K562 (cell line): ENCODE data around the gene SH3BGR. TPM values are rescaled to one million over a fixed set of nuclear protein-coding genes. Genes with fewer than 3 reads are reported as not detected.

Source experiments
- ATAC-seq: fragments of 200-7000 bp; cut with Tn5 transposase; 3 replicates; pipeline ENCODE4 v1.9.1; 2020; ENCODE audit warnings: moderate library complexity
- BruUV-seq: library from RNA; stranded (reverse); fragments of 400-500 nt; replicated peaks from 2 replicates; lab custom pipeline; 2021; lab: Mats Ljungman, UMichigan
- CTCF ChIA-PET: fragments of 300-600 bp; formaldehyde crosslinking; extraction: SDS; loops from one replicate; lab custom pipeline; 2021; ENCODE audit warnings: low intra/inter-chr PET ratio; lab: Yijun Ruan, JAX
- POLR2A ChIA-PET: fragments of 300-600, 350-650 bp; sonication (Branson Sonifier 250); formaldehyde crosslinking; extraction: SDS; loops from one replicate; lab custom pipeline; 2021; ENCODE audit warnings: antibody characterized with exemption, inconsistent platforms; lab: Yijun Ruan, JAX
- DNase-seq, 4 experiments: peaks; one replicate each; pipeline versions ENCODE4 v3.0.0 to v3.0.0-alpha.2; 2011 to 2018; ENCODE audit warnings: low spot score in 3 of 4, mixed read lengths in 3 of 4; ENCODE audit errors: extremely low read depth in 1 of 4
- FAIRE-seq: peaks from 2 replicates; lab custom pipeline; 2011; peaks lifted over from hg19 to GRCh38; lab: Jason Lieb, UNC
- H2AFZ ChIP-seq: 2 replicates; pipeline ENCODE4 v1.6.0; 2011; ENCODE audit warnings: low read depth, low read length, control low read depth, inconsistent platforms
- H3K27ac ChIP-seq: fragments of 200-600 bp; 3 replicates; pipeline ENCODE4 v1.8.0; 2011; ENCODE audit warnings: low read depth, mild to moderate bottlenecking, control low read depth, inconsistent platforms, low read length, moderate library complexity, mixed read lengths; ENCODE audit errors: extremely low read depth
- H3K27me3 ChIP-seq, 2 experiments: fragments of 300-600 bp in 1 of 2; 2 replicates in 1 of 2; 3 replicates in 1 of 2; pipeline versions ENCODE4 v1.6.0 to v1.8.0; 2011; ENCODE audit warnings: inconsistent platforms in 2 of 2, low read length in 2 of 2, mild to moderate bottlenecking in 1 of 2, mixed read lengths in 1 of 2, moderate library complexity in 1 of 2; ENCODE audit not compliant: control insufficient read depth in 2 of 2, insufficient read depth in 2 of 2
- H3K36me3 ChIP-seq: fragments of 300-600 bp; 3 replicates; pipeline ENCODE4 v1.8.0; 2011; ENCODE audit warnings: mild to moderate bottlenecking, low read length, inconsistent platforms; ENCODE audit not compliant: control insufficient read depth, insufficient read depth
- H3K4me1 ChIP-seq, 2 experiments: fragments of 200-600 bp in 1 of 2; replicated peaks in 1 of 2; 2 replicates in 1 of 2; 3 replicates in 1 of 2; pipeline versions ENCODE4 v1.5.1 to v1.8.0; 2011; ENCODE audit warnings: inconsistent platforms in 2 of 2, low read length in 2 of 2, mild to moderate bottlenecking in 1 of 2, mixed read lengths in 1 of 2, moderate library complexity in 1 of 2; ENCODE audit not compliant: control insufficient read depth in 2 of 2, insufficient read depth in 2 of 2
- H3K4me2 ChIP-seq: 2 replicates; pipeline ENCODE4 v1.6.1; 2011; ENCODE audit warnings: low read length, control low read depth, inconsistent platforms, mixed read lengths; ENCODE audit not compliant: insufficient read depth
- H3K4me3 ChIP-seq: fragments of 200-600 bp; sonication (generic), shearing (Covaris generic); 2 replicates; pipeline ENCODE4 v1.5.1; 2016; ENCODE audit warnings: control low read depth, inconsistent platforms
- H3K79me2 ChIP-seq: fragments of 200-600 bp; 3 replicates; pipeline ENCODE4 v1.8.0; 2011; ENCODE audit warnings: low read length, inconsistent platforms; ENCODE audit not compliant: control insufficient read depth, insufficient read depth
- H3K9ac ChIP-seq, 2 experiments: 2 replicates each; pipeline versions ENCODE4 v1.6.0 to v1.6.1; 2011; ENCODE audit warnings: low read depth in 2 of 2, low read length in 2 of 2, control low read depth in 1 of 2, inconsistent platforms in 1 of 2, mild to moderate bottlenecking in 1 of 2, mixed read lengths in 1 of 2; ENCODE audit not compliant: insufficient read depth in 1 of 2
- H3K9me1 ChIP-seq: one replicate; pipeline ENCODE4 v1.6.0; 2011; ENCODE audit warnings: inconsistent platforms, mild to moderate bottlenecking, low read length, moderate library complexity; ENCODE audit not compliant: control insufficient read depth, insufficient read depth
- H3K9me3 ChIP-seq: replicated peaks from 2 replicates; pipeline ENCODE4 v1.5.1; 2011; ENCODE audit warnings: low read depth, low read length, inconsistent platforms; ENCODE audit not compliant: control insufficient read depth, insufficient read depth
- H4K20me1 ChIP-seq: replicated peaks from 2 replicates; pipeline ENCODE4 v1.6.1; 2011; ENCODE audit warnings: low read length, inconsistent platforms, mixed read lengths; ENCODE audit not compliant: control insufficient read depth, insufficient read depth
- ARID3B ChIP-seq: fragments of 250-450 bp; sonication (Bioruptor Pico); IDR thresholded peaks from 2 replicates; pipeline ENCODE4 v1.4.0; 2020; ENCODE audit warnings: borderline replicate concordance
- ATF1 ChIP-seq, 2 experiments: fragments of 450-650 bp in 1 of 2; IDR thresholded peaks; 2 replicates each; pipeline ENCODE4 v1.6.1; 2016; ENCODE audit warnings: missing compliant biosample characterization in 1 of 2, missing genetic modification characterization in 1 of 2
- FOXJ3 ChIP-seq: sonication (generic); formaldehyde crosslinking; IDR thresholded peaks from 2 replicates; pipeline ENCODE4 v1.4.0; 2020; ENCODE audit warnings: mild to moderate bottlenecking, missing genetic modification reagents
- HNRNPH1 ChIP-seq: fragments of 200-400 bp; formaldehyde crosslinking; optimal IDR thresholded peaks from 2 replicates; pipeline ENCODE3; 2017; ENCODE audit warnings: low read depth, mild to moderate bottlenecking, low read length, moderate library complexity
- SRF ChIP-seq, 2 experiments: fragments of 250-450, 450-650 bp in 1 of 2; sonication (Bioruptor Pico) in 1 of 2; sonication (generic) in 1 of 2; formaldehyde crosslinking; IDR thresholded peaks; 2 replicates each; pipeline versions ENCODE4 v1.5.0 to v1.5.1; 2020 to 2022; ENCODE audit warnings: mild to moderate bottlenecking in 1 of 2, missing genetic modification reagents in 1 of 2
- WGBS: fragments of 100-300 bp; shearing (Covaris generic); methylation state at CpG from one replicate; pipeline ENCODE4 v1.1.6; 2016; ENCODE audit warnings: low coverage, mixed read lengths; ENCODE audit not compliant: insufficient coverage; ENCODE audit errors: missing lambda C conversion rate; 5-methylcytosine and 5-hydroxymethylcytosine counted together
- in situ Hi-C: fragments of 300-500 bp; cut with MboI; formaldehyde crosslinking; loops from 4 replicates; pipeline ENCODE4 v1.15.0; 2018; ENCODE audit warnings: inconsistent platforms, mixed read lengths
- intact Hi-C: fragments of 100-400 bp; cut with micrococcal nuclease; formaldehyde crosslinking; loops from 2 replicates; pipeline ENCODE4 v1.14.2; 2022
- polyA plus RNA-seq, 8 experiments: library from polyadenylated mRNA; depleted of rRNA in 4 of 8; stranded (reverse) in 5 of 8; unstranded in 3 of 8; fragments of >200 nt; fragmentation: Nextera tagmentation in 2 of 8; fragmentation: Illumina TruSeq in 1 of 8; extraction: Ambion mirVana in 2 of 8; extraction: Trizol in 1 of 8; gene quantifications; 2 replicates each; pipeline versions ENCODE4 v1.2.1 to v1.2.3, GENCODE V29; 2011 to 2014; ENCODE audit warnings: inconsistent platforms in 1 of 8, missing spikeins in 1 of 8
- total RNA-seq, 7 experiments: library from RNA; depleted of rRNA in 6 of 7; stranded (reverse); fragments of >200 nt in 6 of 7; fragmentation: Illumina TruSeq in 2 of 7; extraction: Trizol in 2 of 7; gene quantifications; 2 replicates each; pipeline versions ENCODE4 v1.2.1 to v1.2.3, GENCODE V29; 2011 to 2021; ENCODE audit warnings: low replicate concordance in 1 of 7
- TF ChIP-seq, protein P1 (sequence below): fragments of 200-800 bp; sonication (Bioruptor generic); IDR thresholded peaks from 2 replicates; pipeline ENCODE4 v1.6.1; 2017; ENCODE audit warnings: missing genetic modification characterization, missing compliant biosample characterization

SH3BGR gene
- total and polyA plus RNA-seq, 9 of the 15 experiments (the other 6 are each of a cell fraction or from before 2014, with no cell fraction given) = 6.6 to 42.9 (median 25.6) TPM

- 46% methylated on average over 4 of the region's 4 CpGs for WGBS
- TF ChIP-seq FOXJ3 (CRISPR knock-in tag) (no peak), ARID3B (CRISPR knock-in tag) (no peak), HNRNPH1 (no peak), SRF (CRISPR knock-in tag; IDR thresholded peaks at IDR 0.05) (no peak), ATF1 (CRISPR knock-in tag; IDR thresholded peaks at IDR 0.05) (no peak), ATF1 (tag; IDR thresholded peaks at IDR 0.05) (no peak)
- TF ChIP-seq, protein P1, sequence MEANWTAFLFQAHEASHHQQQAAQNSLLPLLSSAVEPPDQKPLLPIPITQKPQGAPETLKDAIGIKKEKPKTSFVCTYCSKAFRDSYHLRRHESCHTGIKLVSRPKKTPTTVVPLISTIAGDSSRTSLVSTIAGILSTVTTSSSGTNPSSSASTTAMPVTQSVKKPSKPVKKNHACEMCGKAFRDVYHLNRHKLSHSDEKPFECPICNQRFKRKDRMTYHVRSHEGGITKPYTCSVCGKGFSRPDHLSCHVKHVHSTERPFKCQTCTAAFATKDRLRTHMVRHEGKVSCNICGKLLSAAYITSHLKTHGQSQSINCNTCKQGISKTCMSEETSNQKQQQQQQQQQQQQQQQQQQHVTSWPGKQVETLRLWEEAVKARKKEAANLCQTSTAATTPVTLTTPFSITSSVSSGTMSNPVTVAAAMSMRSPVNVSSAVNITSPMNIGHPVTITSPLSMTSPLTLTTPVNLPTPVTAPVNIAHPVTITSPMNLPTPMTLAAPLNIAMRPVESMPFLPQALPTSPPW = no peak
- no peak for FAIRE-seq
- ChIA-PET POLR2A (interaction anchor here (0.7 kb wide), 1 partner anchor 55 kb away, joined by 4 read pairs; a partner anchor contains a TSS), CTCF (no interaction called here)
- BruUV-seq = no TSS peak
- Histone ChIP-seq H3K79me2 (no peaks in the 10 kb centered on the region), H4K20me1 (no peaks in the 10 kb centered on the region), H3K4me2 (no peak overlapping the region), H3K36me3 (no peaks in the 10 kb centered on the region), H3K4me3 (no peak overlapping the region), H3K9ac (no peak overlapping the region), H3K27ac (no peak overlapping the region), H2AFZ (no peak overlapping the region), H3K4me1 (peaks cover 1 to 14% of the 10 kb centered on the region in 2 experiments; a peak in 4 of 5 replicates), H3K27me3 (no peaks in the 10 kb centered on the region), H3K9me3 (no peaks in the 10 kb centered on the region), H3K9me1 (no peaks in the 10 kb centered on the region)
- no peak for DNase-seq
- in situ Hi-C loops (loop anchor here (5.0 kb wide), 1 partner anchor 48 kb away; no protein-coding TSS in a partner anchor), intact Hi-C loops (no loop called here)
- no peak for ATAC-seq
Measured at GRCh38 chr21:39434950-39435349, 16.8 kb upstream of the SH3BGR start.
